Keratinocyte (primary cell): ENCODE data around the gene PCDHA7.
"Not testable (repeated sequence)": the region's sequence is repeated elsewhere in the genome, so short reads cannot be mapped to it uniquely, and the experiment has no call there.

Experiments used
- EZH2 ChIP-seq: IDR thresholded peaks from one replicate; pipeline ENCODE4 v1.6.1; 2012; ENCODE audit warnings: inconsistent platforms, mild to moderate bottlenecking, low read length, moderate library complexity
- TF ChIP-seq, protein P1 (sequence below), 3 experiments: IDR thresholded peaks in 1 of 3; conservative IDR thresholded peaks in 1 of 3; optimal IDR thresholded peaks in 1 of 3; 2 replicates in 2 of 3; 3 replicates in 1 of 3; pipeline versions ENCODE3 to v1.5.1; 2011; ENCODE audit warnings: low read length in 3 of 3, mild to moderate bottlenecking in 3 of 3, moderate library complexity in 2 of 3, control low read depth in 1 of 3, inconsistent platforms in 1 of 3; ENCODE audit not compliant: insufficient read depth in 2 of 3; ENCODE audit errors: extremely low read depth in 1 of 3

GRCh38 chr5:140876541-140877261 is 42.6 kb downstream of the PCDHA7 start:
- TF ChIP-seq, protein P1, sequence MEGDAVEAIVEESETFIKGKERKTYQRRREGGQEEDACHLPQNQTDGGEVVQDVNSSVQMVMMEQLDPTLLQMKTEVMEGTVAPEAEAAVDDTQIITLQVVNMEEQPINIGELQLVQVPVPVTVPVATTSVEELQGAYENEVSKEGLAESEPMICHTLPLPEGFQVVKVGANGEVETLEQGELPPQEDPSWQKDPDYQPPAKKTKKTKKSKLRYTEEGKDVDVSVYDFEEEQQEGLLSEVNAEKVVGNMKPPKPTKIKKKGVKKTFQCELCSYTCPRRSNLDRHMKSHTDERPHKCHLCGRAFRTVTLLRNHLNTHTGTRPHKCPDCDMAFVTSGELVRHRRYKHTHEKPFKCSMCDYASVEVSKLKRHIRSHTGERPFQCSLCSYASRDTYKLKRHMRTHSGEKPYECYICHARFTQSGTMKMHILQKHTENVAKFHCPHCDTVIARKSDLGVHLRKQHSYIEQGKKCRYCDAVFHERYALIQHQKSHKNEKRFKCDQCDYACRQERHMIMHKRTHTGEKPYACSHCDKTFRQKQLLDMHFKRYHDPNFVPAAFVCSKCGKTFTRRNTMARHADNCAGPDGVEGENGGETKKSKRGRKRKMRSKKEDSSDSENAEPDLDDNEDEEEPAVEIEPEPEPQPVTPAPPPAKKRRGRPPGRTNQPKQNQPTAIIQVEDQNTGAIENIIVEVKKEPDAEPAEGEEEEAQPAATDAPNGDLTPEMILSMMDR (optimal IDR thresholded peaks at IDR 0.05 in 1 of 3, IDR thresholded peaks at IDR 0.05 in 1 of 3, conservative IDR thresholded peaks at IDR 0.05 in 1 of 3; ENCODE audit: extremely low read depth in 1 of 3, insufficient read depth in 2 of 3, low read length in 3 of 3), result not testable (repeated sequence)
- not testable (repeated sequence) for TF ChIP-seq EZH2
